Measurements from ENCODE around the gene BRAP. TPM values are rescaled to one million over a fixed set of nuclear protein-coding genes. Genes with fewer than 3 reads are reported as not detected.
"Not testable (repeated sequence)": the region's sequence is repeated elsewhere in the genome, so short reads cannot be mapped to it uniquely, and the experiment has no call there.

Gene BRAP
- polyA plus RNA-seq, 1 donor (not counting 4 experiments of a cell fraction or from before 2014, with no cell fraction given): 19.5 TPM

DNA sequence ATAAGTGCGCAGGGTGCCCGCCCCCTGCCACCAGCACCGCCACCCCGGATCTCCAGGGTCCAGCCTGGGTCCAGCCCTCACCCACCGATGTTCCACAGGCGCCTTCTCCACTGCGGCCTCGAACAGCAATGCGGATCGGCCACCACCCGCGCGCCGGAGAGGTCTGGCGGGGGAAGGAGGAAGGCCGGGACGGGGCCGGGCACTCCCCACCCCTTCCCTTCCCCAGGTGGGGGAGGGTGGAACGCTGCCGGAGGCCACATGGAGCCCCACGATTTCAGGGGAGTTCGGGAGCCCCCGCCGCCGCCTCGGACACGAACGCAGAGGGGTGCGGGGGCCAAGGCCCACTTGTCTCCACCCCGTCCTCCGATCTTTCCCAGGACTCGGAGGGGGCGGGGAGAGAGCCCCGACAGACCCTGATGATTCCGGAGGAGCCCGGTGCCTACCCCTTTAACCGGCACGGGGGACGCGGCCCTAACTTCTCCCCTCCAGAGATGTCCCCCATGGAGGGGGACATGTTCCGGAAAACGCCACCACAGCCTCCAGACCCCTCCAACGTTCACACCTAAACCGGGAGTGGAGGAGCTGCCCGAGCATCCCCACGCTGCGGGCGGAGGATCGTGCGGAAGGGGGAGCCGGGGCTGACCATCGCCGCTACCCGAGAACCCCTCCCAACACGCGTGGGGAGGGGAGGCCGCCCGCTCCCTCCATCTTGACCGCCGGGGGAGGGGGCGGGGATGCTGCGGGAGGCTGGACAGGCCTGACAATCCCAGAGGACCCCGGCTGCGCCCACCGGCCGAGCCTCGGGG lies 87.7 kb downstream of the BRAP start:
- Histone ChIP-seq H3K4me2 (ENCODE audit: control insufficient read depth, extremely low read depth, insufficient read depth, low read depth, low read length) (peak overlapping the region; percentile 92), H3K4me3 (ENCODE audit: control insufficient read depth in 2 of 3, extremely low read depth in 1 of 3, insufficient read depth in 2 of 3, low read depth in 1 of 3, low read length in 3 of 3) (peak overlapping the region; percentile 79 to 80 (median 80)), H2AFZ (ENCODE audit: control insufficient read depth, low read length) (peak overlapping the region; percentile 39), H3K9me3 (ENCODE audit: control insufficient read depth, low read depth, low read length) (no peaks in the 10 kb centered on the region), H3K27ac (ENCODE audit: control insufficient read depth, insufficient read depth, low read length) (peak overlapping the region; percentile 61), H3K9me1 (ENCODE audit: control insufficient read depth, extremely low read depth, insufficient read depth, low read length) (peaks cover 3% of the 10 kb centered on the region), H3K27me3 (ENCODE audit: control insufficient read depth, extremely low read depth, insufficient read depth, low read length) (no peaks in the 10 kb centered on the region), H4K20me1 (ENCODE audit: control insufficient read depth, extremely low read depth, insufficient read depth, low read length) (peaks cover 24% of the 10 kb centered on the region), H3K9ac (ENCODE audit: control insufficient read depth, extremely low read depth, insufficient read depth, low read length) (peak overlapping the region; percentile 92), H3K36me3 (ENCODE audit: control insufficient read depth in 2 of 2, extremely low read depth in 1 of 2, insufficient read depth in 2 of 2, low read length in 2 of 2) (no peaks in the 10 kb centered on the region), H3K4me1 (ENCODE audit: control insufficient read depth, extremely low read depth, insufficient read depth, low read length) (peaks cover 26% of the 10 kb centered on the region), H3K79me2 (ENCODE audit: control insufficient read depth, insufficient read depth, low read length) (peaks cover 58% of the 10 kb centered on the region)
- dilution Hi-C loops (cut with MboI; ENCODE audit: extremely low pct_ligation_motif_present, low sequenced_read_pairs): no loop called here
- no peak for DNase-seq (ENCODE audit: low read depth, low spot score)
- no peak for FAIRE-seq
- no peak for TF ChIP-seq EZH2 (IDR thresholded peaks at IDR 0.05; ENCODE audit: low read length)
- TF ChIP-seq, protein P1, sequence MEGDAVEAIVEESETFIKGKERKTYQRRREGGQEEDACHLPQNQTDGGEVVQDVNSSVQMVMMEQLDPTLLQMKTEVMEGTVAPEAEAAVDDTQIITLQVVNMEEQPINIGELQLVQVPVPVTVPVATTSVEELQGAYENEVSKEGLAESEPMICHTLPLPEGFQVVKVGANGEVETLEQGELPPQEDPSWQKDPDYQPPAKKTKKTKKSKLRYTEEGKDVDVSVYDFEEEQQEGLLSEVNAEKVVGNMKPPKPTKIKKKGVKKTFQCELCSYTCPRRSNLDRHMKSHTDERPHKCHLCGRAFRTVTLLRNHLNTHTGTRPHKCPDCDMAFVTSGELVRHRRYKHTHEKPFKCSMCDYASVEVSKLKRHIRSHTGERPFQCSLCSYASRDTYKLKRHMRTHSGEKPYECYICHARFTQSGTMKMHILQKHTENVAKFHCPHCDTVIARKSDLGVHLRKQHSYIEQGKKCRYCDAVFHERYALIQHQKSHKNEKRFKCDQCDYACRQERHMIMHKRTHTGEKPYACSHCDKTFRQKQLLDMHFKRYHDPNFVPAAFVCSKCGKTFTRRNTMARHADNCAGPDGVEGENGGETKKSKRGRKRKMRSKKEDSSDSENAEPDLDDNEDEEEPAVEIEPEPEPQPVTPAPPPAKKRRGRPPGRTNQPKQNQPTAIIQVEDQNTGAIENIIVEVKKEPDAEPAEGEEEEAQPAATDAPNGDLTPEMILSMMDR (optimal IDR thresholded peaks at IDR 0.05 in 1 of 3, IDR thresholded peaks at IDR 0.05 in 1 of 3, conservative IDR thresholded peaks at IDR 0.05 in 1 of 3; ENCODE audit: extremely low read depth in 1 of 3, insufficient read depth in 2 of 3, low read length in 3 of 3): no peak

DNA sequence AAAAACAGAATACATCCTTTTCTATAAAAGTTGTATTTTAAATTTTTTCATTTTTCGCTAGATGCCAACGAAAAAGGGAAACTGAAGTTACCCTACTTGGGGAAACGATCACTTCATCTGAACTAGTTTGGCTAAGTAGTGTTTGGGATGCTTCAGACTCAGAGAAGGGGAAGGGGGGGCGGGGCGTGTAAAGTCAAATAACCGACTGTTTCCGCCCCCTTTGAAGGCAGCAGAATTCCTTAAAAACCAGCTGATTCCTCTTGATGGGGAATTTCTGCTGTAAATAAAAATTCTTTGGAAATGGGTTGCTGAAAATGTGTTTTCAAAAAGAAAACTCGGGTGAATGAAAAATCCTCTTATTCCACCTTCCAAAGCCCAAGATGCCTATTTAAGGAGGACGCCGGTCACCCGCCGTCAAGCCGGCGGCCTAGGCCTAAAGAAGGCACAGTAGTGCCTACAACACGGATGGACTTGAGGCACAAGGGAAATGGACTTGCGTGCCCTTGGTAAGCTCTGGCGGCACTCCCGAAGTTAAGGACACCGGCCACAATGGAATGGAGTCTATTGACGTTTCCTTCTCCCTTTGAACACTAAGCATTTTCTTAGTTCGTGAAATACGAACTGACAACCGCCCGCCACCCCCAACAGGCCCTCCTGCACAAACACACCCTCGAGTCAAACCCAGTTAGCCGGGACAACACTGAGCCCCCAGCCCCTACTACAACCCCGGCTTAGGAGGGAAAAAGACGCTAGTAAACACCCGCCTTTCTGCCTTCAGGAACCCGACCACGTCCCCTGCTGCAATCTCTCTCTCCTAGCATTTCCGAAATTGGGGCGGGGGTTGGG lies 88.5 kb downstream of the BRAP start:
- Histone ChIP-seq H3K4me2 (ENCODE audit: control insufficient read depth, extremely low read depth, insufficient read depth, low read depth, low read length) (peak overlapping the region; percentile 92), H3K9ac (ENCODE audit: control insufficient read depth, extremely low read depth, insufficient read depth, low read length) (peak overlapping the region; percentile 92), H3K9me1 (ENCODE audit: control insufficient read depth, extremely low read depth, insufficient read depth, low read length) (peaks cover 3% of the 10 kb centered on the region), H3K4me3 (ENCODE audit: control insufficient read depth in 2 of 3, extremely low read depth in 1 of 3, insufficient read depth in 2 of 3, low read depth in 1 of 3, low read length in 3 of 3) (peak overlapping the region; percentile 79 to 80 (median 80)), H2AFZ (ENCODE audit: control insufficient read depth, low read length) (peak overlapping the region; percentile 39), H4K20me1 (ENCODE audit: control insufficient read depth, extremely low read depth, insufficient read depth, low read length) (peaks cover 24% of the 10 kb centered on the region), H3K36me3 (ENCODE audit: control insufficient read depth in 2 of 2, extremely low read depth in 1 of 2, insufficient read depth in 2 of 2, low read length in 2 of 2) (no peaks in the 10 kb centered on the region), H3K79me2 (ENCODE audit: control insufficient read depth, insufficient read depth, low read length) (peaks cover 66% of the 10 kb centered on the region), H3K4me1 (ENCODE audit: control insufficient read depth, extremely low read depth, insufficient read depth, low read length) (peaks cover 26% of the 10 kb centered on the region), H3K9me3 (ENCODE audit: control insufficient read depth, low read depth, low read length) (no peaks in the 10 kb centered on the region), H3K27me3 (ENCODE audit: control insufficient read depth, extremely low read depth, insufficient read depth, low read length) (no peaks in the 10 kb centered on the region), H3K27ac (ENCODE audit: control insufficient read depth, insufficient read depth, low read length) (peak overlapping the region; percentile 61)
- TF ChIP-seq, protein P1 (optimal IDR thresholded peaks at IDR 0.05 in 1 of 3, IDR thresholded peaks at IDR 0.05 in 1 of 3, conservative IDR thresholded peaks at IDR 0.05 in 1 of 3; ENCODE audit: extremely low read depth in 1 of 3, insufficient read depth in 2 of 3, low read length in 3 of 3): no peak
- TF ChIP-seq EZH2 (IDR thresholded peaks at IDR 0.05; ENCODE audit: low read length): no peak
- dilution Hi-C loops (cut with MboI; ENCODE audit: extremely low pct_ligation_motif_present, low sequenced_read_pairs): no loop called here
- FAIRE-seq (no peak), DNase-seq (ENCODE audit: low read depth, low spot score) (no peak)

GRCh38 chr12:111595341-111595835 lies 90.4 kb downstream of the BRAP start:
- H2AFZ ChIP-seq (ENCODE audit: control insufficient read depth, low read length); H3K9me3 ChIP-seq (ENCODE audit: control insufficient read depth, low read depth, low read length); H3K36me3 ChIP-seq (ENCODE audit: control insufficient read depth in 2 of 2, extremely low read depth in 1 of 2, insufficient read depth in 2 of 2, low read length in 2 of 2); H3K9me1 ChIP-seq (ENCODE audit: control insufficient read depth, extremely low read depth, insufficient read depth, low read length); H3K4me3 ChIP-seq (ENCODE audit: control insufficient read depth in 2 of 3, extremely low read depth in 1 of 3, insufficient read depth in 2 of 3, low read depth in 1 of 3, low read length in 3 of 3); H3K4me2 ChIP-seq (ENCODE audit: control insufficient read depth, extremely low read depth, insufficient read depth, low read depth, low read length); H3K9ac ChIP-seq (ENCODE audit: control insufficient read depth, extremely low read depth, insufficient read depth, low read length); FAIRE-seq; dilution Hi-C loops (cut with MboI; ENCODE audit: extremely low pct_ligation_motif_present, low sequenced_read_pairs); H3K27me3 ChIP-seq (ENCODE audit: control insufficient read depth, extremely low read depth, insufficient read depth, low read length); H3K27ac ChIP-seq (ENCODE audit: control insufficient read depth, insufficient read depth, low read length); DNase-seq (ENCODE audit: low read depth, low spot score): not testable (repeated sequence)
- Histone ChIP-seq H4K20me1 (ENCODE audit: control insufficient read depth, extremely low read depth, insufficient read depth, low read length) (peaks cover 28% of the 10 kb centered on the region), H3K4me1 (ENCODE audit: control insufficient read depth, extremely low read depth, insufficient read depth, low read length) (peaks cover 24% of the 10 kb centered on the region), H3K79me2 (ENCODE audit: control insufficient read depth, insufficient read depth, low read length) (peaks cover 83% of the 10 kb centered on the region)

Measured in keratinocyte (primary cell).